GM19351 (cell line): Measurements from ENCODE around the gene TNFRSF12A.
A peak's percentile ranks its signal among the peaks of the same experiment; 100 is the strongest.

ENCODE experiments used
- ATAC-seq: cut with Tn5 transposase; IDR thresholded peaks from one replicate; pipeline ENCODE4 v1.9.1; 2021; ENCODE audit warnings: mild to moderate bottlenecking, moderate library complexity; ENCODE audit not compliant: unreplicated experiment

TNFRSF12A gene

DNA sequence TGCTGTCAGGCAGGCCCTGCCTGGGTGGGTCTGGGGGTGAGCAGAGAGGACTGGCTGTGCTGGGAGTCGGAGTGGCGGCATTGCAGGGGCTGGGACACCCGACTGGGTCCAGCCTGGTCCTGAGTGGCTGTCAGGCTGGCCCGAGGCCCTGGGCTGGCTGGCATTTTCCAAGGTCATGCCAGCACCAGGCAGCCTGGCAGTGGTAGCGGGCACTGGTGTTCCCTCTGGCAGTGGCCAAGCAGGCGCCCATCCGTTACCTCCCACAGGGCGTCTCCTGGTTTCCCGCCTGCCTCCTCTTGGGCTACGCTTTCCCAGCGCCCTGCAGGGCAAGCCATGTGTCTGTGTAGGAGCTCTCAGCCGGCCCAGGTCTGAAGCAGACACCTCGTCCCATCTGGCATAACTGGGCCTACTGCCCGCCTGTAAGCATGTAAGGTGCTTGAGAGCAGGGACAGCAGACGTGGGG, 34.2 kb upstream of the TNFRSF12A start:
- no peak for ATAC-seq

GRCh38 chr16:2986623-2987188, 33.5 kb upstream of the TNFRSF12A start:
- no peak for ATAC-seq

DNA sequence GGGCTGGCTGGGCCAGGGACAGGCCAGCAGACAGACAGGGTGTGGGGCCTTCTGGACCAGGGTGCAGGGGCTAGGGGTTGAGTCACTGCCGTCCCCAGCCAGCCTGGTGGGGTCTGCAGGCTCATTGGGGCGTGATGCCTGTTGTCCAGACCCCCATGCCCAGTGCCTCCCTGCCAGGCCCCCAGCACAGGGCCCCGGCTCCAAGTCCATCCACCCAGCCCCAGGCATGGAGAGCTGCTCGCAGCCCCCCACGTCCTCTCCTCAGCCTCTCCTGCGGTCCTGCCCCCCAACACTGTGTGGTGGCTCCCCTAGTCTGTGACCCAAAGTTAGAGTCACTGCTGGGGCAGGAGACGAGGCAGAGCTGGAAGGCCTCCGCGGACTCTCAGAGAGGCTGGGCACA, 32.9 kb upstream of the TNFRSF12A start:
- no peak for ATAC-seq

DNA sequence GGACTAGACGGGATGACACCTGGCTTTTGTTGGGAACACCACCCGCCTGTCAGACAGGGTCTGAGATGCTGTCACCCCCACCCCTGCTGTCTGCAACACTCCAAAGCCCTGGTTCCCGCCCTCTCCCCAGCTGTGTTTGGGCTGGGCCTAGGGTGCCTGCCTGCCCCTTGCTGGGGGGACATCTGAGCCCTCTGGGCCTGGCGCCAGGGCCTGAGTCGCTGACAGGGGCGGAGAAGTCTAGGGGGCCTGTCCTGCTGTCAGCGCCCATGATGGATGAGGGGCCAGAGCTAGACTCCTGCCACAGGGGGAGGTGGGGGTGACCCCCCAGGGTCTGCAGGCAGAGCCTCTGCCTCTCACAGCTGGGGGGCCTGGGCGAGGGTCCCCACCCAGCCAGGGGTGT, 32.3 kb upstream of the TNFRSF12A start:
- ATAC-seq: no peak

- no peak for ATAC-seq
These were observed 31.5 kb upstream of the TNFRSF12A start for GRCh38 chr16:2988590-2989099.

DNA sequence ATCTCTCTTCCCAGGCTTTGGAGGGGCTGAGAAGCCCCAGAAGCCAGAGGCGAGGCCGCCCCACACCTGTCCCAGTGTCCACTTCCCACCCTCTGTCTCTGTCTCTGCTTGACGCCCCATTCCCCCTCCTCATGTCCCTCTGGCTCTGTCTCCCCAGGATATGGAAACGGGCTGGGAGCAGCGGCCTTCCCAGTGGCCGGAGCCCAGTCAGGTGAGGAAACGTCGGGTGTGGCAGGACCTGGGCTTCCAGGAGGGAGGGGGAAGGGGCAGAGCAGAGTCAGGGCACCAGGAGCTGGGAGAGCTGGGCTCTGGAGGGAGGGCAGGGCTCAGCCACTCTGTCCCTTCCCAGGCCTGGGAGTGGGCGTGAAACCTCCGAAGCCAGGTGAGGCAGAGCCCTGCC, 29.3 kb upstream of the TNFRSF12A start:
- ATAC-seq: no peak

DNA sequence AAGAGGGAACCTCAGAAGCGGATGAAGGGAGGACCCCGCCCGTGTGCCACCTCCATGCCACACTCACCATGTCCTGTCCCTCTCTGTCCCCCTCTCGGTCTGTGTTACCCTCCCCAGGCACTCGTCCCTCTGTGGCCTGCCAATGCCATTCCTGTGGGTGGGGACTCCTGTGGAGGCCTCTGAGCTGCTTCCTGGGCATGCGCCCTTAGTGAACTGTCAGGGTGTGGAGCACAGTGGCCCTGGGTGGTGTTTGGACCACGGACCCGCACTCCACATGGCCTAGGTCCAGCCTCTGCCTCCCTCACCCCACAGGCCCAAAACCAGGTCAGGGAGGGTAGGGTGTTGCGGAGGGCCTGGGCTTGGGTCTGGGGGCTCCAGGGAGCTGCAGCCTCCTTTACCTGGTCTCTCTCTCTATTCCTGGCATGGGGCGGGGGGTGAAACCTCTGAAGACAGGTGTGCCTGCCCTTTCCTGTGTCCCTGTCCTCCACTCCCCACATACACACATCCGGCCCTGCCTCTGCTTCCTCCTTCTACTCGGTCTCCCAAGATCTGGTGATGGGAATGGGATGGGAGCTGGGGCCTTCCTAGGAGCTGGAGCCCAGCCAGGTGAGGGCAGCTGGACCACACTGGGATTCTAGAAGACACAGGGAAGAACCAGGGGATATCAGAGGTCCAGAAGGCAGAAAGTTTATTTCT, 28.5 kb upstream of the TNFRSF12A start:
- no peak for ATAC-seq

DNA sequence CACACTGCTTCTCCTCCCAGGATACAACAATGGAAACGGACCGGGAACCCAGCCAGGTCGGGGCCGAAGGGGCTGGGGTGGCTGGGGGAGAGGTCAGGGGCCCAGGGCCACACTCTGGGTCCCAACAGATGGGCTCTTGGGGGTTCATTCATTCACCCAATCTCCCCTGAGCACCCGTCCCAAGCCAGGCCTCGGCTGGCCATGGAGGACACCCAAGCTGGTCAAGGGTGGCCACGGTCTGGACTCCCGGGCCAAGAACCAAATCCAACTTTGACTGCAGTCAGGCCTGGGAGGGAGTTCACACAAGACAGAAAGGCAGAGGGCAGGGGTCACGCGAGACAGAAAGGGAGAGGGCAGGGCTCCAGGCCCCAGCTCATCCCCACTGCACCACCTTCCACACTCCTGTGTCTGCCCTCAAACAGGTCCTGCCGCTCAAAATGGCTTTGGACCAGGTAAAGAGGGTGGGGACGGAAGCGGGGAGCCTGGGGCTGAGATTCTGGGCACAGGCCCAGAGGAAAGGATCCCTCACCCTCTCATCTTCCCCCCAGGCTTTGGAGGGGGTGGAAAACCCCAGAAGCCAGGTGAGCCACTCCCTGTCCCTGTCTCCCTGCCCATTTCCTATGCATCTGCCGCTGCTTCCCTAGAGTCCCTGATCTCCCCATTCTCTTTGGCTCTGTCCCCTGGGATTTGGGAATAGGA, 27.6 kb upstream of the TNFRSF12A start:
- ATAC-seq: no peak

- ATAC-seq: no peak
These were observed 23.9 kb upstream of the TNFRSF12A start for GRCh38 chr16:2996298-2996697.

GRCh38 chr16:2999929-3000328, 20.2 kb upstream of the TNFRSF12A start:
- ATAC-seq: no peak

- ATAC-seq: no peak
These were observed 19.6 kb upstream of the TNFRSF12A start for GRCh38 chr16:3000540-3000939.

DNA sequence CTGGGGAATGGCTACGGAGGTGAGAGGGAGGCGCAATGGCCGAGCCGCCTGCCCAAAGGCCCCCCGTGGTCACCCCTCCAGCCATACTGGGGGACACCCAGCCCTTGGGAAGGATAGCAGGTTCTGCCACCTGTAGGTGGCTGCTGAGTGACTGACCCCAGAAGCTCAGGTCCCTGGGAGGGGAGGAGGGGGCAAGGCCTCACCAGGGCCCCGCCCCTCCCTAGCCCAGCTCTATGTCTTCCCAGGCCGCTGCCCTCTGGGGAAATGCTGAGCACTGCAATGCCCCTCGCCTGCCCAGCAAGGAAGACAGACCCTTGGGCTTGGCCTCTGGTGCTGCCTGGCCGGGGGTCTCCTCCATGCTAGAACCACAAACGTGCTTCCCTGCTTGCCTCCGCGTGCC, 18.9 kb upstream of the TNFRSF12A start:
- no peak for ATAC-seq

DNA sequence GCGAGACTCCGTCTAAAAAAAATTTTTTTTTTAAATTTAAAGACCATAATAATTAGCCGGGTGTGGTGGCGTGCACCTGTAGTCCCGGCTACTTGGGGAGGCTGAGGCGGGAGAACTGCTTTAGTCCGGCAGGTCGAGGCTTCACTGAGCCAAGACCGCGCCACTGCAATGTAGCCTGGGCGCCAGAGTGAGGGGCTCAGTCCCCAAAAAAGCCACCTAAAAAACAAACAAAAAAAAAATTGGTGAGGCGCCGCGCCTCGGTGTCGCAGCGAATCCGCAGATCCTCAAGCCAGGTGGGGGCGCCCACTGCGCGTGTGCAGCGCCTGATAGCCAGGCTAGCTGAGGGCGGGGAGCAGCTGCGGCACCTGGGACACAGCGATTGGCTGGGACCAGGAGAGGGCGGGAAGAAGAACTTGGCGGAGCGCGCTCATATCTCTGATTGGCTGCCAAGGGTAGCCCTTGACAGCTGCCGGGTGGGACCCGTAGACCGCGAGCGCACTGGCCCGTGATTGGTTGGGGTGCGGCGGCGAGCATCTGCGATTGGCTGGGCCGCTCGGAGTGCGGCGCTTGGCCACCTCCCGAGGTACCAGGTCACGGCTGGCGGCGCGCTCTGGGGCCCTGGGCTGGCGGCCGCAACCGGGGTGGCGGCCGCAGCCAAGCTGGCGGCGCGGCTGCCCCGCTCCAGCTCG, 16.4 kb upstream of the TNFRSF12A start:
- ATAC-seq: peak; percentile 96

DNA sequence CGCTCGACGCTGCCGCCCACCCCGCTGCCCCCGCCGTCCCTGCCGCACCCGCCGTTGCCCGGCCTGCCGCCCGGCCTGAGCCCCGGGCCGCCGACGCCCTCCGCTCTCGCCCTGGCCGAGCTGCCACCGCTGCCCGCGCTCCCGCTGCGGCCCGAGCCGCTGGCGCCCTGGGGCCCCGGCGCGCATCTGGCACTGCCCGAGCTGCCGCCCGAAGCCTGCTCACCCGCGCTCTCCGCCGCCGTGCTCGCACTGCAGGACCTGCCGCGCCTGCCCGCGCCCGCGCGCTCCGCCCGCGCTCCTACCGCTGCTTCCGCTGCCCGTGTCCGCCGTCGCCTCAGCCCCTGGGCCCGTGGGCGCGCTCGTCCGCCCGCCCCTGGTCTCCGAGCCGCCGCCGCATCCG, 15.8 kb upstream of the TNFRSF12A start:
- ATAC-seq: peak; percentile 12

- no peak for ATAC-seq
These were observed 15.3 kb upstream of the TNFRSF12A start for GRCh38 chr16:3004781-3005284.

DNA sequence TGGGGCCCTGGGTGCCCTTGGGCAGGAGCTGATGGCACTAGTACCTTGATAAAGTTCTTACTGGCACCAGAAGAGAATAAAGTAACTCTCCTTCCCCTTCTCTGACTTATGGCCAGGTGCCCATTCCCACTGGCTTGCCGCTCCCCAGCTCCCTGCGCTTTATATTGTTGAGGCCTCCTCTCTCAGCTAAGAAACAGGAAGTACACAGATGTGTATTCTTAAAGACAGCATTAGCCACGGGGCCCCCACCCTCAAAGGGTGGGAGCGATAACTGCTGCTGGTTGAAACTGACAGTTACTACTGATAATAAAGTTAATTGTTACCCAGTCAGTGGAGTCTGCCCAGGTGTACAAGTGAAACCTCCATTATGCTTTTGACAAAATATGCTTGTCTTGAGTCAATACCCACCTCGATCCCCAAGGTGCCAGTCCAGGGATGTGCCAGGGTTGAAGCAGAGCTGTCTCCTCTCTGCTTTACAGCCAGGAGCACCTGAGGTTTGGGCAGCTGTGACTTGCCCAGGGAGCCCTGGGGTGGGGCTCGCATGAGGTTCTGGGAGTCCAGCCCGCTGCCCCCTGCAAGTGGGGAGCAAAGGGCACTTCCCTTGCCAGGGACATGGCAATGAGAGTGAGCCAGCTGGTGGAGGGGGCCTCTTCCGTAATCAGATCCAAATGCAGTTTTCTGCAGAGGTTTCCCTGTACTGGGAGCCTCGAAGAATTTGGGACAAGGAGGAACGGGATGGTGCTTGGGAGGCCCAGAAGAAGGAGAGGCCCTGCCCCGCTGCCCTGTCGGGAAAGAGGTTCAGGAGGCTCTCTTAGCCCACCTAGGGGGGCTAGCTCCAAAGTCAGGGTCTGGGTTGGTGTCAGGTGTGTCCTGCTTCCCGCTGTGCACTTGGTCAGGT, 12.9 kb upstream of the TNFRSF12A start:
- no peak for ATAC-seq

DNA sequence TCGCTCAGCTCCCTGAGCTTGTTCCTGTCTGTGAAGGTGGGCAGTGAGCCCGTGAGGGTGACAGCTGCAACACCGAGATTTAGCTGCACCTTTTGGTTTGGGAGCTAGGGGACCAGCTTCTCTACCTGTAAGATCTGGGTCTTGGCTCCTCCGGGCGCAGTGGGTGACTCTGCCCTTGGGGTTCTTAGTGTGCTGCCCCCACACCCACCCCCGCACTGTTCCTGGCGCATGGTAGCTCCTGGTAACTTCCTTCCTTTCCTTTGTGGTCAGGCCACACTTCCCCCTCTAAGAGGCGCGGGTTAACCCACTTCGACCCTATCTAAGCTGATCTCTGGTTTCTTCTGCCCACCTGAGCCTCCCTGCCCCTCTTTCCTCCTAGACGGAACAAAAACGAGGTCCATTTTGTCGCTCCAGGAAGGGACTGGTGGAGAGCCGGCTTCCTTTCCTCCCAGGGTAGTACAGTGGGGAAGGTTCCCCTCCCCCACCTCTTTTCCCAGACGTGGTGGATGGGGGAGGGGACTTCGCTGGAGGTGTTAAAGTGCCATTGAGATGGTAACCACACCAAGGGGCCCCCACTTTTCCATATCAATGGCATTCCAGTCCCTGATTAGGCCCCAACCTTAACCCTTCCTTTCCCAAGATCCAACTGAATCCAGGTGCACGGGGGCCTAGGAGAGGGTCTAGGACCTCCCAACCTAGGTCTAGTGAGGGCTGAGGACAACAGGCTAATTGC, 12.0 kb upstream of the TNFRSF12A start:
- no peak for ATAC-seq

- ATAC-seq: no peak
These were observed 11.5 kb upstream of the TNFRSF12A start for GRCh38 chr16:3008690-3009037.

- ATAC-seq: no peak
These were observed 10.4 kb upstream of the TNFRSF12A start for GRCh38 chr16:3009568-3010390.
